ENCODE results near the gene MTG1.
A peak's percentile ranks its signal among the peaks of the same experiment; 100 is the strongest.
"Not testable (repeated sequence)": the region's sequence is repeated elsewhere in the genome, so short reads cannot be mapped to it uniquely, and the experiment has no call there.

The MTG1 gene

GRCh38 chr10:133424102-133424501, 30.1 kb downstream of the MTG1 start:
- not testable (repeated sequence) for DNase-seq (ENCODE audit: low read depth)

- not testable (repeated sequence) for DNase-seq (ENCODE audit: low read depth)
Measured at GRCh38 chr10:133424601-133425000, 30.6 kb downstream of the MTG1 start, which contains the start of gene SPRN. Gene SPRN (minus strand): TSS chr10:133424625. CDS start chr10:133423681, 944 bp downstream.

- DNase-seq (ENCODE audit: low read depth) = not testable (repeated sequence)
Measured at GRCh38 chr10:133429571-133429970, 35.6 kb downstream of the MTG1 start.

- not testable (repeated sequence) for DNase-seq (ENCODE audit: low read depth)
Measured at GRCh38 chr10:133431888-133432613, 38.1 kb downstream of the MTG1 start.

- not testable (repeated sequence) for DNase-seq (ENCODE audit: low read depth)
Measured at GRCh38 chr10:133432789-133433188, 38.8 kb downstream of the MTG1 start.

GRCh38 chr10:133438711-133439273, 44.8 kb downstream of the MTG1 start:
- DNase-seq (ENCODE audit: low read depth) = peak; percentile 4

GRCh38 chr10:133439517-133440461, 45.8 kb downstream of the MTG1 start:
- no peak for DNase-seq (ENCODE audit: low read depth)

GRCh38 chr10:133440633-133441285, 46.8 kb downstream of the MTG1 start:
- no peak for DNase-seq (ENCODE audit: low read depth)

- DNase-seq (ENCODE audit: low read depth) = not testable (repeated sequence)
Measured at GRCh38 chr10:133441356-133441755, 47.4 kb downstream of the MTG1 start.

- DNase-seq (ENCODE audit: low read depth) = no peak
Measured at GRCh38 chr10:133441780-133442179, 47.8 kb downstream of the MTG1 start.

- no peak for DNase-seq (ENCODE audit: low read depth)
Measured at GRCh38 chr10:133442191-133442966, 48.4 kb downstream of the MTG1 start.

- no peak for DNase-seq (ENCODE audit: low read depth)
Measured at GRCh38 chr10:133442967-133443924, 49.3 kb downstream of the MTG1 start.

- no peak for DNase-seq (ENCODE audit: low read depth)
Measured at GRCh38 chr10:133444342-133445267, 50.6 kb downstream of the MTG1 start.

GRCh38 chr10:133445268-133445732, 51.3 kb downstream of the MTG1 start:
- DNase-seq (ENCODE audit: low read depth) = no peak

GRCh38 chr10:133445751-133446708, 52.1 kb downstream of the MTG1 start:
- no peak for DNase-seq (ENCODE audit: low read depth)

- no peak for DNase-seq (ENCODE audit: low read depth)
Measured at GRCh38 chr10:133446979-133447378, 53.0 kb downstream of the MTG1 start.

GRCh38 chr10:133448120-133448519, 54.2 kb downstream of the MTG1 start:
- DNase-seq (ENCODE audit: low read depth) = no peak

- DNase-seq (ENCODE audit: low read depth) = no peak
Measured at GRCh38 chr10:133451346-133451745, 57.4 kb downstream of the MTG1 start.
